AG04450 (cell line): ENCODE measurements around the gene SPP1. TPM values are rescaled to one million over a fixed set of nuclear protein-coding genes. Genes with fewer than 3 reads are reported as not detected.

Source experiments
- CTCF ChIA-PET: fragments of 300-600, 350-600 bp; formaldehyde crosslinking; extraction: SDS; loops from one replicate; lab custom pipeline; 2022; ENCODE audit warnings: antibody characterized with exemption, inconsistent platforms; lab: Charles Lee
- POLR2A ChIA-PET: fragments of 350-600 bp; formaldehyde crosslinking; extraction: SDS; loops from one replicate; lab custom pipeline; 2021; ENCODE audit warnings: antibody characterized with exemption, inconsistent platforms; lab: Yijun Ruan, JAX
- DNase-seq: peaks from one replicate; pipeline ENCODE4 v3.0.0-alpha.2; 2011; ENCODE audit warnings: low read depth, low spot score
- H3K27ac ChIP-seq: one replicate; pipeline ENCODE4 v1.5.1; 2012; ENCODE audit warnings: low read depth, low read length, control low read depth
- H3K27me3 ChIP-seq: one replicate; pipeline ENCODE4 v1.6.0; 2012; ENCODE audit warnings: low read length; ENCODE audit not compliant: control insufficient read depth, insufficient read depth
- H3K4me3 ChIP-seq: 2 replicates; pipeline ENCODE4 v1.5.1; 2011; ENCODE audit warnings: mild to moderate bottlenecking, low read depth, low read length, control low read depth
- H3K9me3 ChIP-seq: 2 replicates; pipeline ENCODE4 v1.5.1; 2012; ENCODE audit warnings: low read length; ENCODE audit not compliant: control insufficient read depth, insufficient read depth
- polyA plus RNA-seq: library from polyadenylated mRNA; depleted of rRNA; stranded (reverse); fragments of >200 nt; gene quantifications from 2 replicates; pipeline ENCODE4 v1.2.3, GENCODE V29; 2011; rRNA removed
- small RNA-seq: library from RNA; depleted of rRNA; stranded (forward); fragments of <200 nt; gene quantifications from one replicate; pipeline ENCODE3, GENCODE V24; 2012; ENCODE audit warnings: low read depth; ENCODE audit not compliant: insufficient read length
- TF ChIP-seq, protein P1 (sequence below): IDR thresholded peaks from 2 replicates; pipeline ENCODE4 v1.5.1; 2011; ENCODE audit warnings: low read depth, low read length, control low read depth, inconsistent platforms

SPP1 gene
- polyA plus RNA-seq, 1 experiment: 0.69 TPM

GRCh38 chr4:88030565-88031310, 55.2 kb downstream of the SPP1 start:
- CTCF ChIA-PET: interaction anchor here (0.5 to 4.1 kb wide), 4 partner anchors 33 to 189 kb away, joined by 3 to 139 read pairs (median 3); no protein-coding TSS in a partner anchor

More at GRCh38 chr4:88030565-88031310, 55.2 kb downstream of the SPP1 start:
- Histone ChIP-seq H3K27me3 (no peaks in the 10 kb centered on the region), H3K9me3 (peaks cover 8% of the 10 kb centered on the region), H3K4me3 (no peak overlapping the region), H3K27ac (no peak overlapping the region)
- no peak for DNase-seq
- POLR2A ChIA-PET: no interaction called here
- TF ChIP-seq, protein P1, sequence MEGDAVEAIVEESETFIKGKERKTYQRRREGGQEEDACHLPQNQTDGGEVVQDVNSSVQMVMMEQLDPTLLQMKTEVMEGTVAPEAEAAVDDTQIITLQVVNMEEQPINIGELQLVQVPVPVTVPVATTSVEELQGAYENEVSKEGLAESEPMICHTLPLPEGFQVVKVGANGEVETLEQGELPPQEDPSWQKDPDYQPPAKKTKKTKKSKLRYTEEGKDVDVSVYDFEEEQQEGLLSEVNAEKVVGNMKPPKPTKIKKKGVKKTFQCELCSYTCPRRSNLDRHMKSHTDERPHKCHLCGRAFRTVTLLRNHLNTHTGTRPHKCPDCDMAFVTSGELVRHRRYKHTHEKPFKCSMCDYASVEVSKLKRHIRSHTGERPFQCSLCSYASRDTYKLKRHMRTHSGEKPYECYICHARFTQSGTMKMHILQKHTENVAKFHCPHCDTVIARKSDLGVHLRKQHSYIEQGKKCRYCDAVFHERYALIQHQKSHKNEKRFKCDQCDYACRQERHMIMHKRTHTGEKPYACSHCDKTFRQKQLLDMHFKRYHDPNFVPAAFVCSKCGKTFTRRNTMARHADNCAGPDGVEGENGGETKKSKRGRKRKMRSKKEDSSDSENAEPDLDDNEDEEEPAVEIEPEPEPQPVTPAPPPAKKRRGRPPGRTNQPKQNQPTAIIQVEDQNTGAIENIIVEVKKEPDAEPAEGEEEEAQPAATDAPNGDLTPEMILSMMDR: no peak

Small RNAs within 50 kb of the gene (small RNA-seq; reads per million reads assigned to genes)
- not detected for gene RNU1-36P

Other genes with a start within 250 kb of the SPP1 start
- not detected in 2 replicates for gene IBSP, start 176.2 kb upstream of the SPP1 start, polyA plus RNA-seq
- gene MEPE, start 142.7 kb upstream of the SPP1 start, polyA plus RNA-seq: not detected in 2 replicates
- gene PKD2, start 31.9 kb downstream of the SPP1 start, polyA plus RNA-seq: 46.3 and 65.1 TPM in 2 replicates
- 1.1 and 1.2 TPM in 2 replicates for gene ABCG2, start 182.9 kb downstream of the SPP1 start, polyA plus RNA-seq